ENCODE results near the gene SNTG2. TPM values are rescaled to one million over a fixed set of nuclear protein-coding genes. Genes with fewer than 3 reads are reported as not detected.
"Not testable (repeated sequence)": the region's sequence is repeated elsewhere in the genome, so short reads cannot be mapped to it uniquely, and the experiment has no call there.

The SNTG2 gene
- total RNA-seq, 2 donors from 2014 or later = 2.0 to 5.0 TPM

DNA sequence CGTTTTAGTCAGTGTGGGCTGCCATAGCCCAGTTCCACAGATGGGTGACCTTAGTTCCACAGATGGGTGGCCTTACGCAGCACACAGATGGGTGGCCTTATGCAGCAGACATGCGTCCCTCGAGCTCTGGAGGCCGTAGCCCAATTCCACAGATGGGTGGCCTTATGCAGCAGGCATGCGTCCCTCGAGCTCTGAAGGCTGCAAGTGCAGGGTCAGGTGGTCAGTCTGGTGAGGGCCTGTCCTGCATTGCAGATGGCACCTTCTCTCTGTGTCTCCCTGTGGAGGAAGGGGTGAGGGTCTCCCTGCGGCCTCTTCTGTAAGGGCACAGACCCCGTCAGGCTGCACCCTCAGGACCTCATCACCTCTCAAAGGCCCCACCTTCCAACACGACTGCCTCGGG is 273.1 kb downstream of the SNTG2 start:
- H3K4me1 ChIP-seq (replicated peaks) = no peaks in the 10 kb centered on the region
- H3K36me3 ChIP-seq = no peaks in the 10 kb centered on the region
- DNase-seq (ENCODE audit: low spot score) = no peak
- intact Hi-C loops (cut with DNase I) = no loop called here
- H3K4me3 ChIP-seq = no peak overlapping the region
- H3K27ac ChIP-seq = no peak overlapping the region
- no peaks in the 10 kb centered on the region for H3K9me3 ChIP-seq
- no peak for TF ChIP-seq POLR2AphosphoS5 (IDR thresholded peaks at IDR 0.05)
- no peaks in the 10 kb centered on the region for H3K27me3 ChIP-seq (replicated peaks; ENCODE audit: insufficient read depth)
- WGBS = 91% methylated on average over 11 of the region's 11 CpGs

DNA sequence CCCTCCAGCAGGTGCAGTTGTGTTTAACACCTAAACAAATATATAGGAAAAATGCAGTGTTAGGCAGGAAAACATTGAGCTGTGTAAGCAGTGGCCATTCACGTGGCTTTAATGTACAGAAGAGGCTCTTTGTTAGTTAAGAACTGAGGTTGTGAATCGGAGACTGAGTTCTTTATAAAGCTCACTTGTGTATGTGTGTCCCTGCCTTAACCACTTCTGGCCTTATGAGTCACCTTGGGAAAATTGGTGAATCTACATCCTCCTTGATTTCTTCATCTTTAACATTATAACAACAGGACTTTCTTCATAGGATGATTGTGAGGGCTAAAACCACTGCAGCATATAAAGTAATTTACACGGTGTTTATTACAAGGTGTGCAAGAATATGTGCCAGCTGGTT is 274.3 kb downstream of the SNTG2 start:
- TF ChIP-seq, protein P1, sequence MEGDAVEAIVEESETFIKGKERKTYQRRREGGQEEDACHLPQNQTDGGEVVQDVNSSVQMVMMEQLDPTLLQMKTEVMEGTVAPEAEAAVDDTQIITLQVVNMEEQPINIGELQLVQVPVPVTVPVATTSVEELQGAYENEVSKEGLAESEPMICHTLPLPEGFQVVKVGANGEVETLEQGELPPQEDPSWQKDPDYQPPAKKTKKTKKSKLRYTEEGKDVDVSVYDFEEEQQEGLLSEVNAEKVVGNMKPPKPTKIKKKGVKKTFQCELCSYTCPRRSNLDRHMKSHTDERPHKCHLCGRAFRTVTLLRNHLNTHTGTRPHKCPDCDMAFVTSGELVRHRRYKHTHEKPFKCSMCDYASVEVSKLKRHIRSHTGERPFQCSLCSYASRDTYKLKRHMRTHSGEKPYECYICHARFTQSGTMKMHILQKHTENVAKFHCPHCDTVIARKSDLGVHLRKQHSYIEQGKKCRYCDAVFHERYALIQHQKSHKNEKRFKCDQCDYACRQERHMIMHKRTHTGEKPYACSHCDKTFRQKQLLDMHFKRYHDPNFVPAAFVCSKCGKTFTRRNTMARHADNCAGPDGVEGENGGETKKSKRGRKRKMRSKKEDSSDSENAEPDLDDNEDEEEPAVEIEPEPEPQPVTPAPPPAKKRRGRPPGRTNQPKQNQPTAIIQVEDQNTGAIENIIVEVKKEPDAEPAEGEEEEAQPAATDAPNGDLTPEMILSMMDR (IDR thresholded peaks at IDR 0.05) = no peak
- TF ChIP-seq POLR2A (IDR thresholded peaks at IDR 0.05) (no peak), POLR2AphosphoS5 (IDR thresholded peaks at IDR 0.05) (no peak)

DNA sequence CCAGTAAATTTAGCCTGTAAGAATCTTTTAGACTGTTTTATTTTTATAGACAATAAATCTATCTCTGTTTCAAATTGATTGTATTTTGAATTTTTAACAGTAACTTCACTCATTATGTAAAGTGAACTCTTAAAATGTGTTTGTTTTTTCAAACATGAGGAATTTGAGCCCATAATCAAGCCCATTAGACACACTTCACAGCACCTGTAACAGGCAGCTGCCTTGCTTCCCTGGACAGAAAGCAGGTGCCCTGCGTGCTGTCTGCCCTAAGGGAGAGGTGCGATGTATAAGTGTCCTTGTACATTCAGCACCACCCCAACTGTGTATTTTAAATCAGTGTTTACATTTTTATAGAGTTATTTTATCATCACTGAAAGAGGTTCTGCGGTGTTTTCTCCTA is 276.1 kb downstream of the SNTG2 start:
- H3K4me1 ChIP-seq (replicated peaks) = no peaks in the 10 kb centered on the region
- intact Hi-C loops (cut with DNase I) = no loop called here
- no peak for DNase-seq (ENCODE audit: low spot score)
- H3K27me3 ChIP-seq (replicated peaks; ENCODE audit: insufficient read depth) = no peaks in the 10 kb centered on the region
- 80% methylated on average over 3 of the region's 3 CpGs for WGBS
- no peak overlapping the region for H3K4me3 ChIP-seq
- no peaks in the 10 kb centered on the region for H3K9me3 ChIP-seq
- H3K27ac ChIP-seq = no peak overlapping the region
- TF ChIP-seq POLR2A (IDR thresholded peaks at IDR 0.05) = no peak
- TF ChIP-seq, protein P1 (IDR thresholded peaks at IDR 0.05) = no peak
- no peak for TF ChIP-seq POLR2AphosphoS5 (IDR thresholded peaks at IDR 0.05)
- H3K36me3 ChIP-seq = no peaks in the 10 kb centered on the region

More for the DNA sequence above, 274.3 kb downstream of the SNTG2 start:
- H3K4me3 ChIP-seq = no peak overlapping the region
- H3K36me3 ChIP-seq = no peaks in the 10 kb centered on the region
- no peak overlapping the region for H3K27ac ChIP-seq
- no peaks in the 10 kb centered on the region for H3K4me1 ChIP-seq (replicated peaks)
- no peak for DNase-seq (ENCODE audit: low spot score)
- no peaks in the 10 kb centered on the region for H3K27me3 ChIP-seq (replicated peaks; ENCODE audit: insufficient read depth)
- H3K9me3 ChIP-seq = no peaks in the 10 kb centered on the region
- 64% methylated on average over 3 of the region's 3 CpGs for WGBS
- intact Hi-C loops (cut with DNase I) = no loop called here

DNA sequence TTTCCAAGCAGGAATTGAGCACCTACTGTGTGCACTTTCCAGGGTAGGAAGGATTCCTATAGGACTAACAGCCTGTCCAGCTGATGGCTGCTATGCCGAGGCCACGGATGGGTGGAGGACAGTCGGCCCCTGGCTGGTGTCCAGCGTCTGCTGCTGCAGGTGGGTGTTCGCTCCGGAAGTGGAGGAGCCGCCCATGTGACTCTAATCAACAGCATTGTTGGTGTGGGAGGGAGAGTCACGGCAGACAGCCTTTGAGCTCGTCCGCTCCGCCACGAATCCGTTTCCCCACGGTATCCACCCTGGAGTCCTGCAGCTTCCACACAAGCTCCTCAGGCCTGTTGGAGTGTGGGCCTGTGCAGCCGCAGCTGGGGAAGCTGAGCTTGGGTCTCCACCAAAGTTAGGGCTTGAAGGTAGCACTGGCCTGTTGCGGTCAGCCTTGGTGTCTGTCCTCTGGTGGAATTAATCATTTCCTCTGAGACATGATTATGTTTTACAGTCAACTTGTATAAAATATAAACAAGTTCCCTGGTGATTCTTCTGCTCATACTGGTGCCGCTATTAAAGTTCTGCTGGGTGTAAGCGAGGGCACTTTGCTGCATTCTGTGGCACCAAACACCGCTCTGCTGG is 276.7 kb downstream of the SNTG2 start:
- Histone ChIP-seq H3K4me1 (replicated peaks) (no peaks in the 10 kb centered on the region), H3K36me3 (no peaks in the 10 kb centered on the region), H3K27me3 (replicated peaks; ENCODE audit: insufficient read depth) (no peaks in the 10 kb centered on the region), H3K4me3 (no peak overlapping the region), H3K27ac (no peak overlapping the region), H3K9me3 (no peaks in the 10 kb centered on the region)
- intact Hi-C loops (cut with DNase I) = no loop called here
- no peak for DNase-seq (ENCODE audit: low spot score)
- TF ChIP-seq POLR2A (IDR thresholded peaks at IDR 0.05) = no peak
- WGBS = 59% methylated on average over 19 of the region's 19 CpGs

DNA sequence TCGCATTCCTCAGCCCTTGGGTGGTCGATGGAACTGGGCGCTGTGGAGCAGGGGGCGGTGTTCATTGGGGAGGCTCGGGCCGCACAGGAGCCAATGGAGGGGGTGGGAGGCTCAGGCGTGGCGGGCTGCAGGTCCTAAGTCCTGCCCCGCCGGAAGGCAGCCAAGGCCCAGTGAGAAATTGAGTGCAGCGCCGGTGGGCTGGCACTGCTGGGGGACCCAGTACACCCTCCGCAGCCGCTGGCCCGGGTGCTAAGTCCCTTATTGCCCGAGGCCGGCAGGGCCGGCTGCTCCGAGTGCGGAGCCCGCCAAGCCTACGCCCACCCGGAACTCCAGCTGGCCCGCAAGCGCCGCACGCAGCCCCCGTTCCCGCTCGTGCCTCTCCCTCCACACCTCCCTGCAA is 278.9 kb downstream of the SNTG2 start:
- H3K36me3 ChIP-seq; H3K4me1 ChIP-seq (replicated peaks); H3K27me3 ChIP-seq (replicated peaks; ENCODE audit: insufficient read depth); intact Hi-C loops (cut with DNase I); H3K9me3 ChIP-seq; DNase-seq (ENCODE audit: low spot score); H3K4me3 ChIP-seq; H3K27ac ChIP-seq: not testable (repeated sequence)
- WGBS = 97% methylated on average over 26 of the region's 30 CpGs

DNA sequence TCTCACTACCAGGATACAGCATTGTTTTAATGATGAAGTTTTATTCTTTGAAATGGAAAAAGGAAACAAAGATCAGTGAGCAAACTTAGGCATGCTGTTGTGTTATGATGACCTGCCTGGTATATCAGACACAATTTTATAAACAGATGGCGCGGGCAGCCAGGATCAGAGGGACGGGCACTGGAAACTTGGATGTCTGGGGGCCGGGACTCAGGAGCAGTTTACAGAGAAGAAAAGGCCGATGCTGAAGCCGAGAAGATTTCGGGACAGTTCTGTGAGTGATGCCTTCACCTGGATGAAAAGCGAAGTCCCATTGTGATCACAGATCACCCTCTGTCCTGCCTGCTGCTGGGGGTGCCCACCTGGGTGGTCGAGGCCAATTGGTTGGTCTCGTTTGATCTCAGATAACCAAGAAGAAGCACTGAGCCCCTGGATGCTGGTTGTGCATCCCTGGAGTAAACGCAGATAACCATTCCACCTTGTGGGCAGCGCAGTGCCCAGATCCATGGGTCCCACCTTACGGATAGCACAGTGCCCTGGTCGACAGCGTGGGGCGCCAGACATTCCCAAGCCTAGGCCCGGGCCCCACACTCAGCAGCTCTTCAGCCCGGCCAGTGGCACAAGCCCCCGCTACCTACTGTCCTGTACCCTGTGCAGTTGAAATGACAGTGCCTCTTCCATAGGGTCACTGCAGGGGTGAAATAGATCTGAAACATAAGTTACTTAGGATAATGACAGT is 279.7 kb downstream of the SNTG2 start:
- no peaks in the 10 kb centered on the region for H3K27me3 ChIP-seq (replicated peaks; ENCODE audit: insufficient read depth)
- H3K36me3 ChIP-seq = no peaks in the 10 kb centered on the region
- intact Hi-C loops (cut with DNase I) = no loop called here
- TF ChIP-seq POLR2AphosphoS5 (IDR thresholded peaks at IDR 0.05) = no peak
- TF ChIP-seq POLR2A (IDR thresholded peaks at IDR 0.05) = no peak
- TF ChIP-seq, protein P1 (IDR thresholded peaks at IDR 0.05) = no peak
- H3K27ac ChIP-seq = no peak overlapping the region
- no peaks in the 10 kb centered on the region for H3K4me1 ChIP-seq (replicated peaks)
- no peaks in the 10 kb centered on the region for H3K9me3 ChIP-seq
- H3K4me3 ChIP-seq = no peak overlapping the region
- DNase-seq (ENCODE audit: low spot score) = no peak
- WGBS = 97% methylated on average over 19 of the region's 19 CpGs

Data from prostate gland (tissue), 2 donors.